ENCODE measurements around the gene LAMA1.
A peak's percentile ranks its signal among the peaks of the same experiment; 100 is the strongest.

DNA sequence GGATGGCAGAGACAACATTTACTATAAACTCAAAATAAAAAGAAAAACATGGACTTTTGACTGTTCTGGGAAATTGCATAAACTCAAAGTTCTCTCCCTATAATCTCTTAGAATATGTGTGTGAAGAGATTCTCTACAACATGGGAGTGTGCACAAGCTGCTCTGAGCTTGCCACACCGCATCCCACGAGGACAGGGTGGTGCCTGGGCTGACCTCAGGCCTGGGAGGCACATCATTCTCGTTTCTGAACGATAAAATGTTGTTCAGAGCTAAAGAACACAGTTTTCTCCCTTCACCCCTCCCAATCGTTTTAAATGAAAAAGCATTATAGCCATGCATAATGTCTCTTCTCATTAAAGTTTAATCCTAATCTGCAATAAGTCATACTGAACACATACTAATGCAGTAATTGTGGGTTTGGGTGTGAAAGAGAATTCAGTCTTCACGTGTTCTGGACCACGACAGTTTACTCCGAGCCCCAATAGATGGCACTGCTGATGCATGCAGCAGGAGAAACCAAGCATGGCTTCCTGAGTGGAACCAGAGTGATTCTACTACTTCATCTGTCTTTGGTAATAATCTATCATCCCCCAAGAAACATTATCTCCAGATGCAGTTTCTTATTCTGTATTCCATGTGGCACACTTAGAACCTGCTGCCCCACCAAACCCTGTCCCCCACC lies 46.9 kb upstream of the LAMA1 start:
- TF ChIP-seq, protein P1, sequence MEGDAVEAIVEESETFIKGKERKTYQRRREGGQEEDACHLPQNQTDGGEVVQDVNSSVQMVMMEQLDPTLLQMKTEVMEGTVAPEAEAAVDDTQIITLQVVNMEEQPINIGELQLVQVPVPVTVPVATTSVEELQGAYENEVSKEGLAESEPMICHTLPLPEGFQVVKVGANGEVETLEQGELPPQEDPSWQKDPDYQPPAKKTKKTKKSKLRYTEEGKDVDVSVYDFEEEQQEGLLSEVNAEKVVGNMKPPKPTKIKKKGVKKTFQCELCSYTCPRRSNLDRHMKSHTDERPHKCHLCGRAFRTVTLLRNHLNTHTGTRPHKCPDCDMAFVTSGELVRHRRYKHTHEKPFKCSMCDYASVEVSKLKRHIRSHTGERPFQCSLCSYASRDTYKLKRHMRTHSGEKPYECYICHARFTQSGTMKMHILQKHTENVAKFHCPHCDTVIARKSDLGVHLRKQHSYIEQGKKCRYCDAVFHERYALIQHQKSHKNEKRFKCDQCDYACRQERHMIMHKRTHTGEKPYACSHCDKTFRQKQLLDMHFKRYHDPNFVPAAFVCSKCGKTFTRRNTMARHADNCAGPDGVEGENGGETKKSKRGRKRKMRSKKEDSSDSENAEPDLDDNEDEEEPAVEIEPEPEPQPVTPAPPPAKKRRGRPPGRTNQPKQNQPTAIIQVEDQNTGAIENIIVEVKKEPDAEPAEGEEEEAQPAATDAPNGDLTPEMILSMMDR (IDR thresholded peaks at IDR 0.05; ENCODE audit: poor library complexity, severe bottlenecking) = peak; percentile 81
- TF ChIP-seq MXI1 (conservative IDR thresholded peaks at IDR 0.05; ENCODE audit: poor library complexity, severe bottlenecking) = peak; percentile 36
- no peak for TF ChIP-seq POLR2AphosphoS5 (IDR thresholded peaks at IDR 0.05)
- TF ChIP-seq EZH2 (IDR thresholded peaks at IDR 0.05; ENCODE audit: borderline replicate concordance, insufficient read depth, low read length, poor library complexity, severe bottlenecking) = no peak
- TF ChIP-seq, protein P2, sequence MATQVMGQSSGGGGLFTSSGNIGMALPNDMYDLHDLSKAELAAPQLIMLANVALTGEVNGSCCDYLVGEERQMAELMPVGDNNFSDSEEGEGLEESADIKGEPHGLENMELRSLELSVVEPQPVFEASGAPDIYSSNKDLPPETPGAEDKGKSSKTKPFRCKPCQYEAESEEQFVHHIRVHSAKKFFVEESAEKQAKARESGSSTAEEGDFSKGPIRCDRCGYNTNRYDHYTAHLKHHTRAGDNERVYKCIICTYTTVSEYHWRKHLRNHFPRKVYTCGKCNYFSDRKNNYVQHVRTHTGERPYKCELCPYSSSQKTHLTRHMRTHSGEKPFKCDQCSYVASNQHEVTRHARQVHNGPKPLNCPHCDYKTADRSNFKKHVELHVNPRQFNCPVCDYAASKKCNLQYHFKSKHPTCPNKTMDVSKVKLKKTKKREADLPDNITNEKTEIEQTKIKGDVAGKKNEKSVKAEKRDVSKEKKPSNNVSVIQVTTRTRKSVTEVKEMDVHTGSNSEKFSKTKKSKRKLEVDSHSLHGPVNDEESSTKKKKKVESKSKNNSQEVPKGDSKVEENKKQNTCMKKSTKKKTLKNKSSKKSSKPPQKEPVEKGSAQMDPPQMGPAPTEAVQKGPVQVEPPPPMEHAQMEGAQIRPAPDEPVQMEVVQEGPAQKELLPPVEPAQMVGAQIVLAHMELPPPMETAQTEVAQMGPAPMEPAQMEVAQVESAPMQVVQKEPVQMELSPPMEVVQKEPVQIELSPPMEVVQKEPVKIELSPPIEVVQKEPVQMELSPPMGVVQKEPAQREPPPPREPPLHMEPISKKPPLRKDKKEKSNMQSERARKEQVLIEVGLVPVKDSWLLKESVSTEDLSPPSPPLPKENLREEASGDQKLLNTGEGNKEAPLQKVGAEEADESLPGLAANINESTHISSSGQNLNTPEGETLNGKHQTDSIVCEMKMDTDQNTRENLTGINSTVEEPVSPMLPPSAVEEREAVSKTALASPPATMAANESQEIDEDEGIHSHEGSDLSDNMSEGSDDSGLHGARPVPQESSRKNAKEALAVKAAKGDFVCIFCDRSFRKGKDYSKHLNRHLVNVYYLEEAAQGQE (IDR thresholded peaks at IDR 0.05; ENCODE audit: borderline replicate concordance) = no peak

Data from neural cell (in vitro differentiated cells).